Measurements from ENCODE around the gene TMEM219.
"Not testable (repeated sequence)": the region's sequence is repeated elsewhere in the genome, so short reads cannot be mapped to it uniquely, and the experiment has no call there.

The TMEM219 gene

GRCh38 chr16:29951625-29952365 is 10.1 kb upstream of the TMEM219 start:
- no peaks in the 10 kb centered on the region for H3K4me1 ChIP-seq (ENCODE audit: insufficient read depth, poor library complexity, severe bottlenecking)
- no peak for DNase-seq (ENCODE audit: low spot score)
- no peak overlapping the region for H3K27ac ChIP-seq (ENCODE audit: poor library complexity, severe bottlenecking)
- H3K9me3 ChIP-seq (ENCODE audit: severe bottlenecking) = no peaks in the 10 kb centered on the region
- H3K36me3 ChIP-seq (ENCODE audit: low read depth) = no peaks in the 10 kb centered on the region
- H3K4me3 ChIP-seq (ENCODE audit: severe bottlenecking) = no peak overlapping the region
- no peak for TF ChIP-seq CTCF (IDR thresholded peaks at IDR 0.05; ENCODE audit: poor library complexity, severe bottlenecking)
- H3K27me3 ChIP-seq (ENCODE audit: insufficient read depth, poor library complexity, severe bottlenecking) = no peaks in the 10 kb centered on the region
- no peak for ATAC-seq (ENCODE audit: low read depth)

- H3K36me3 ChIP-seq (ENCODE audit: low read depth) = peaks cover 3% of the 10 kb centered on the region; the same call in 1 of the 2 replicates
- no peaks in the 10 kb centered on the region for H3K9me3 ChIP-seq (ENCODE audit: severe bottlenecking)
- no peak overlapping the region for H3K4me3 ChIP-seq (ENCODE audit: severe bottlenecking)
- peaks cover 5% of the 10 kb centered on the region for H3K4me1 ChIP-seq (ENCODE audit: insufficient read depth, poor library complexity, severe bottlenecking)
- H3K27me3 ChIP-seq (ENCODE audit: insufficient read depth, poor library complexity, severe bottlenecking) = no peaks in the 10 kb centered on the region
- DNase-seq (ENCODE audit: low spot score) (no peak), ATAC-seq (ENCODE audit: low read depth) (no peak)
- H3K27ac ChIP-seq (ENCODE audit: poor library complexity, severe bottlenecking) = no peak overlapping the region
- TF ChIP-seq CTCF (IDR thresholded peaks at IDR 0.05; ENCODE audit: poor library complexity, severe bottlenecking) = no peak
Observed at GRCh38 chr16:29958756-29959155, 3.1 kb upstream of the TMEM219 start.

- Histone ChIP-seq H3K4me1 (ENCODE audit: insufficient read depth, poor library complexity, severe bottlenecking) (peaks cover 5% of the 10 kb centered on the region), H3K36me3 (ENCODE audit: low read depth) (peaks cover 3% of the 10 kb centered on the region; the same call in 1 of the 2 replicates), H3K27me3 (ENCODE audit: insufficient read depth, poor library complexity, severe bottlenecking) (no peaks in the 10 kb centered on the region), H3K27ac (ENCODE audit: poor library complexity, severe bottlenecking) (no peak overlapping the region), H3K4me3 (ENCODE audit: severe bottlenecking) (no peak overlapping the region), H3K9me3 (ENCODE audit: severe bottlenecking) (no peaks in the 10 kb centered on the region)
- no peak for ATAC-seq (ENCODE audit: low read depth)
- no peak for DNase-seq (ENCODE audit: low spot score)
- TF ChIP-seq CTCF (IDR thresholded peaks at IDR 0.05; ENCODE audit: poor library complexity, severe bottlenecking) = no peak
Observed at GRCh38 chr16:29959293-29959692, 2.6 kb upstream of the TMEM219 start.

GRCh38 chr16:29959821-29960220 is 2.1 kb upstream of the TMEM219 start:
- not testable (repeated sequence) for H3K36me3 ChIP-seq (ENCODE audit: low read depth); H3K9me3 ChIP-seq (ENCODE audit: severe bottlenecking); ATAC-seq (ENCODE audit: low read depth); H3K27ac ChIP-seq (ENCODE audit: poor library complexity, severe bottlenecking); H3K27me3 ChIP-seq (ENCODE audit: insufficient read depth, poor library complexity, severe bottlenecking); H3K4me3 ChIP-seq (ENCODE audit: severe bottlenecking); H3K4me1 ChIP-seq (ENCODE audit: insufficient read depth, poor library complexity, severe bottlenecking); DNase-seq (ENCODE audit: low spot score)

DNA sequence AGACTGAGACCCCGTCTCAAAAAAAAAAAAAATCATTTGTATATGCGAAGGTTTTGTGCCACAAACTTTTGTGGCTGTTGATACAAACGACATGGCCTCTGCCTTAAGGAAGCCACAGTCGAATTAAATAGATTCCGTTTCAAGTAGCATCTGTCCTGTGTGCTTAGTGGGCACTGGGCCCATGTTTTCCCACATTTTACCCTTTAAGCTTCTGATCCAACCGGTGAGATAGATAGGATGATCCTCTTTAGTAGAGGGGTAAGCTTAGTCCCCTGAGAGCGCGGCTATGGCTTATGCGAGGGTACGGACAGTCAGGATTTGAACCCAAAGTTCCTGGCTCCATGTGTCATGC is 776 bp upstream of the TMEM219 start:
- no peak for TF ChIP-seq CTCF (IDR thresholded peaks at IDR 0.05; ENCODE audit: poor library complexity, severe bottlenecking)
- peak overlapping the region; percentile 53 for H3K4me3 ChIP-seq (ENCODE audit: severe bottlenecking)
- H3K27me3 ChIP-seq (ENCODE audit: insufficient read depth, poor library complexity, severe bottlenecking) = no peaks in the 10 kb centered on the region
- H3K36me3 ChIP-seq (ENCODE audit: low read depth) = peaks cover 8% of the 10 kb centered on the region
- H3K4me1 ChIP-seq (ENCODE audit: insufficient read depth, poor library complexity, severe bottlenecking) = peaks cover 5% of the 10 kb centered on the region
- no peaks in the 10 kb centered on the region for H3K9me3 ChIP-seq (ENCODE audit: severe bottlenecking)
- peak overlapping the region; percentile 57 for H3K27ac ChIP-seq (ENCODE audit: poor library complexity, severe bottlenecking)
- DNase-seq (ENCODE audit: low spot score) (no peak), ATAC-seq (ENCODE audit: low read depth) (no peak)

Data from RWPE2 (cell line).